ENCODE results near the gene IFT57.

The IFT57 gene

GRCh38 chr3:108218811-108219210, 3.4 kb downstream of the IFT57 start:
- no peak for DNase-seq (ENCODE audit: low read depth in 2 of 2)

GRCh38 chr3:108215871-108216270, 6.4 kb downstream of the IFT57 start:
- DNase-seq (ENCODE audit: low read depth in 2 of 2): no peak

GRCh38 chr3:108209579-108209978, 12.6 kb downstream of the IFT57 start:
- DNase-seq (ENCODE audit: low read depth in 2 of 2): no peak

- DNase-seq (ENCODE audit: low read depth in 2 of 2): no peak
These were observed 13.4 kb downstream of the IFT57 start for GRCh38 chr3:108208831-108209230.

GRCh38 chr3:108202834-108203233, 19.4 kb downstream of the IFT57 start:
- DNase-seq (ENCODE audit: low read depth in 2 of 2): no peak

GRCh38 chr3:108202080-108202479, 20.1 kb downstream of the IFT57 start:
- DNase-seq (ENCODE audit: low read depth in 2 of 2): no peak

- no peak for DNase-seq (ENCODE audit: low read depth in 2 of 2)
These were observed 21.0 kb downstream of the IFT57 start for GRCh38 chr3:108201258-108201657.

- no peak for DNase-seq (ENCODE audit: low read depth in 2 of 2)
These were observed 21.6 kb downstream of the IFT57 start for GRCh38 chr3:108200578-108200977.

GRCh38 chr3:108200024-108200423, 22.2 kb downstream of the IFT57 start:
- no peak for DNase-seq (ENCODE audit: low read depth in 2 of 2)

- no peak for DNase-seq (ENCODE audit: low read depth in 2 of 2)
These were observed 30.8 kb downstream of the IFT57 start for GRCh38 chr3:108191394-108191793.

GRCh38 chr3:108190346-108190745, 31.9 kb downstream of the IFT57 start:
- DNase-seq (ENCODE audit: low read depth in 2 of 2): no peak

GRCh38 chr3:108189440-108189839, 32.8 kb downstream of the IFT57 start:
- no peak for DNase-seq (ENCODE audit: low read depth in 2 of 2)

- no peak for DNase-seq (ENCODE audit: low read depth in 2 of 2)
These were observed 36.7 kb downstream of the IFT57 start for GRCh38 chr3:108185536-108185935.

- no peak for DNase-seq (ENCODE audit: low read depth in 2 of 2)
These were observed 37.4 kb downstream of the IFT57 start for GRCh38 chr3:108184824-108185223.

- DNase-seq (ENCODE audit: low read depth in 2 of 2): no peak
These were observed 38.3 kb downstream of the IFT57 start for GRCh38 chr3:108183971-108184370.

GRCh38 chr3:108183181-108183580, 39.0 kb downstream of the IFT57 start:
- DNase-seq (ENCODE audit: low read depth in 2 of 2): no peak

GRCh38 chr3:108182339-108182738, 39.9 kb downstream of the IFT57 start:
- DNase-seq (ENCODE audit: low read depth in 2 of 2): no peak

- DNase-seq (ENCODE audit: low read depth in 2 of 2): no peak
These were observed 41.1 kb downstream of the IFT57 start for GRCh38 chr3:108181172-108181571.

GRCh38 chr3:108180194-108180593, 42.0 kb downstream of the IFT57 start:
- no peak for DNase-seq (ENCODE audit: low read depth in 2 of 2)

- DNase-seq (ENCODE audit: low read depth in 2 of 2): no peak
These were observed 43.5 kb downstream of the IFT57 start for GRCh38 chr3:108178676-108179075.

GRCh38 chr3:108177536-108177935, 44.7 kb downstream of the IFT57 start:
- DNase-seq (ENCODE audit: low read depth in 2 of 2): no peak

GRCh38 chr3:108175352-108175751, 46.9 kb downstream of the IFT57 start:
- no peak for DNase-seq (ENCODE audit: low read depth in 2 of 2)

- DNase-seq (ENCODE audit: low read depth in 2 of 2): no peak
These were observed 51.1 kb downstream of the IFT57 start for GRCh38 chr3:108171106-108171505.

- DNase-seq (ENCODE audit: low read depth in 2 of 2): no peak
These were observed 57.8 kb downstream of the IFT57 start for GRCh38 chr3:108164391-108164790.

- DNase-seq (ENCODE audit: low read depth in 2 of 2): no peak
These were observed 62.4 kb downstream of the IFT57 start for GRCh38 chr3:108159865-108160264.

Measured in stimulated activated CD8-positive, alpha-beta memory T cell treated with anti-CD3 and anti-CD28 coated beads, Interleukin-7, amount 100 ng/mL, for 4 hours (primary cell).